A673 (cell line): Measurements from ENCODE around the gene RIT1.

Source experiments
- EZH2 ChIP-seq: fragments of 200-600 bp; sonication (generic); IDR thresholded peaks from 2 replicates; pipeline ENCODE4 v1.6.1; 2017; ENCODE audit warnings: borderline replicate concordance, low read depth, mild to moderate bottlenecking, mixed read lengths, antibody characterized with exemption, low read length; ENCODE audit not compliant: poor library complexity, severe bottlenecking
- TF ChIP-seq, protein P1 (sequence below): fragments of 300-800, 200-600 bp; sonication (generic); conservative IDR thresholded peaks from 2 replicates; pipeline ENCODE4 v1.5.1; 2017; ENCODE audit warnings: low read depth, mild to moderate bottlenecking, antibody characterized with exemption, low read length, moderate library complexity, mixed read lengths

DNA sequence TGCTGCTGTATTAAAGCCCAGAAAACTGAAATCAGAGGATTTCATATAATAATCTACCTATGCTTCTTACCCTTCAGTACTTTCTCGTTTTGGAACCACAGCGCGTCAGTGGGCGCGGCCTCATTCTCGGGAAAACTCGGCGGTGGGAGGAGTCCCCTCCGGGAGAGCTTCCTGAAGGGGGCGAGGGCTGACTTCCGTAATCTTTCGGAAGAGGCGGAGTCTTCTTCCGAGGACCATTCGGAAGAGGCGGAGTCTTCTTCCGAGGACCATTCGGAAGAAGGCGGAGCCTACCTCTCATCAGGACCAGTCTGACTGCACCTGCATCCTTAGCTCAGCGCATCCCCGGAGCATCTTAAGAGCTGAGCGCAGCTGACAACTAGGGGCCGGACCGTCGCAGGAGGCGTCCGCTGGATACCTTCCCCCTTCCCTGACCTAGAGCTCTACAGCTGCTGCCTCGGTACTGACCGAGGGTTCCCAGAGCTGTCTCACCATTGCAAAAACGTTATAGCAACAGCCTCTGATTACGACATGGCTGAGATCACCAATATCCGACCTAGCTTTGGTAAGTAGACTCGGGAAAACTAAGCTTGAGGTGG, 51.8 kb downstream of the RIT1 start, which contains the start of gene SYT11:
- TF ChIP-seq, protein P1, sequence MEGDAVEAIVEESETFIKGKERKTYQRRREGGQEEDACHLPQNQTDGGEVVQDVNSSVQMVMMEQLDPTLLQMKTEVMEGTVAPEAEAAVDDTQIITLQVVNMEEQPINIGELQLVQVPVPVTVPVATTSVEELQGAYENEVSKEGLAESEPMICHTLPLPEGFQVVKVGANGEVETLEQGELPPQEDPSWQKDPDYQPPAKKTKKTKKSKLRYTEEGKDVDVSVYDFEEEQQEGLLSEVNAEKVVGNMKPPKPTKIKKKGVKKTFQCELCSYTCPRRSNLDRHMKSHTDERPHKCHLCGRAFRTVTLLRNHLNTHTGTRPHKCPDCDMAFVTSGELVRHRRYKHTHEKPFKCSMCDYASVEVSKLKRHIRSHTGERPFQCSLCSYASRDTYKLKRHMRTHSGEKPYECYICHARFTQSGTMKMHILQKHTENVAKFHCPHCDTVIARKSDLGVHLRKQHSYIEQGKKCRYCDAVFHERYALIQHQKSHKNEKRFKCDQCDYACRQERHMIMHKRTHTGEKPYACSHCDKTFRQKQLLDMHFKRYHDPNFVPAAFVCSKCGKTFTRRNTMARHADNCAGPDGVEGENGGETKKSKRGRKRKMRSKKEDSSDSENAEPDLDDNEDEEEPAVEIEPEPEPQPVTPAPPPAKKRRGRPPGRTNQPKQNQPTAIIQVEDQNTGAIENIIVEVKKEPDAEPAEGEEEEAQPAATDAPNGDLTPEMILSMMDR: no peak
- no peak for TF ChIP-seq EZH2
